GM21526 (cell line): ENCODE measurements around the gene FZD2.
"Not testable (repeated sequence)": the region's sequence is repeated elsewhere in the genome, so short reads cannot be mapped to it uniquely, and the experiment has no call there.

Source experiments
- ATAC-seq: cut with Tn5 transposase; IDR thresholded peaks from one replicate; pipeline ENCODE4 v1.9.1; 2021; ENCODE audit warnings: moderate library complexity; ENCODE audit not compliant: unreplicated experiment, low FRiP score

FZD2 gene

DNA sequence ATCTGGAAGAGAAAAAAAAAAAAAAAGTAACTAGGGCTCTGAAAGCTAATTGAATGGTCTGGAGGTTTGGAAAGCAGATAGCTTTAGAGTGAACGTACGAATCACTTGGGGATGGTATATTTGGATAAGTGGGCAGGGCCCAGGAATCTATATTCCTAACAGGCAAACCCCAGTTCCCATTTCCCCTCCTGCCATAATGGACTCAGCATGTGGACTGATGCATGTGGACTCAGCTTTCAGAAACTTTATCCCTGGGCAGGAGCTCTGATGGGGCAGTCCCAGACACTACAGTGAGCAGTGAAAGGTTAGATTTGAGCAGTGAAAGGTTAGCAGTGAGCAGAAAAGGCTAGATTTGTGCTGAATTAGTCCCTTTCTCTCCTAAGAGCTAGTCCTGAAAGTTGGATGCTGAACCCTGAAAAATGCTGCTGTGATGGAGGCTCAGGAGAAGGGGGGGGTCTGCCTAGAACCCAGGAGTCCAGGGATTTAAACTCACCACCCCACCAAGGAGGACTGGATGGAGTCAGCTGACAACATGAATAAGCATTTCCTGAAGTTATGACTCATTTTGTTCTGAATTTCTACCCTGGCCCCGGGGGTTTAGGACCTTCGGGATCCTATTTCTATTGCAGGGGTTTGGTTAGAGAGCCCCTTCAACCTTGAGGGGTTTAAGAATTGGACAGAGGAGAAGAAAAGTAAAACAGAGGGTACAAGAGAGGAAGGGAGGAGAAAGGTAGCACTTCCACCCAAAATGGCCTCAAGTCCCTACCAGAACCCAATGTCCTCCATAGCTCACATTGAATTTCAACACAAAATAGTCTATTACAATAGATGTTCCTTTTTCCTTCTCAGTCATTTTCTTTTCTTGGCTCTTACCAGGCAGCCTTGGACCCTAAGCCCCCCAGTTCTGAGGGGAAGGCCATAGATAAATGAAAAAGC is 10.3 kb upstream of the FZD2 start:
- no peak for ATAC-seq

DNA sequence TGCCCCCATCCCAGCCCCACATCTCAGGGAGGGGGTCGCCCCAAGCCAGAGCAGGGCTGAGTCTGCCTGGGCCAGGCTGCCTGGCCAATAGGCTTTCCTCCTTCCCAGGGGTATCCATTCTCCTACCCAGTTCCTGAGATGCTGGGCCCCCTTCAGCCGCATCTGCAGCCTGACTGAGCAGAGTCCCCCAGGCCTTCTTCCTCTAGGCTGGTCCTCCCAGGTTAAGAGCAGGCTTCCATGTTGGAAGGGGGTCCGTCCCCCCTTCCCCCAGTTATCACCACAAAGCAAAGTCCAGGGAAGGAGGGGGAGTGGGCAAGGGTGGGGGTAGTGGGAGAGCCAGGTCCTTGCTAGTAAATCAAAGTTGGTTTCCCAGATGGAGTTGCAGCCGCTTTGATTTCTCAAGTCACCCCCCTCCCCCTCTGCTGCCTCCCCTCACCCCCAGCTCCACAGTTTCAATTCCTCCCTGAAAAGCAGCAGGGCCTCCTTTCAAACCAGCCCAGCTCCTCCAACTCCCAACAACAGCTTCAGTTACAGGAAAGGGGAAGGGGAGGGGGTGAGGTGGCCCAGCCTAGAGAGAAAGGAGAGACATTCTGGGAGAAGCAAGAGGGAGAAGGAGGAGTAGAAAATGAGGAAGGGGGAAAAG is 9.5 kb upstream of the FZD2 start:
- ATAC-seq = no peak

DNA sequence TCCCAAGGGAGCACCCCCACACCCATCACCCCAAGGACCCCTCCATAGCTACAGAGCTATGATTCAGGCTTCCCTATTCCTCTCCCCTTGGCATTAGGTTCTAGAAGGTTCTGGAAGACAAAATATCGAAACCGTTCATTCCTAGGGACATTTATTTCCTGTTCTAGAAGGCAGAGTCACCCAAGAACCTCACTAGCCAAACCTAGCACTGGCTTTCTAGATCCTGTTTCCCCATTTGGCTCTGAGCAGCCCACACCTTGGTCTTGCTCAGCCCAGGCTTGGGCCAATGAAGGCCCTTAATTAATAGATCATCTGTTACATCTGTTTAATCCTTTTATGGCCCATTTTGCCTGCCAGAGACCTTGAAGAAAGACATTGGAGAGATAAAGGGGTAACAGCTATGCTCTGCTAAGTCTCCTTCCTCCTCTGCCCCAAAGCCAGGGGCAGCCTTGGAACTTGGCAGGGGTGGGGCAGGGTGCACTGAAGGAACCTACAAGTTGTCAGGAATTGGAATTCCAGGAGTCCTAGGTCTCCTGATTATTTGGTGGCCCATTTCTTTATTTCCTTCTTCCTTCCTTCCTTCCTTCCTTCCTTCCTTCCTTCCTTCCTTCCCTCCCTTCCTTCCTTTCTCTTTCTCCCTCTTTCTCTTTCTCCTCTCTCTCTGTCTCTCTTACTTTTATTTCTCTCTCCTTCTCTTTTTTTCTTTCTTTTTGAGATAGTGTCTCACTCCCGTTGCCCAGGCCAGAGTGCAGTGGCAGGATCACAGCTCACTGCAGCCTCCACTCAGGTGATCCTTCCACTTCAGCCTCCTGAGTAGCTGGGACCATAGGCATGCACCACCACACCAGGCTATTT is 8.7 kb upstream of the FZD2 start:
- ATAC-seq = no peak

DNA sequence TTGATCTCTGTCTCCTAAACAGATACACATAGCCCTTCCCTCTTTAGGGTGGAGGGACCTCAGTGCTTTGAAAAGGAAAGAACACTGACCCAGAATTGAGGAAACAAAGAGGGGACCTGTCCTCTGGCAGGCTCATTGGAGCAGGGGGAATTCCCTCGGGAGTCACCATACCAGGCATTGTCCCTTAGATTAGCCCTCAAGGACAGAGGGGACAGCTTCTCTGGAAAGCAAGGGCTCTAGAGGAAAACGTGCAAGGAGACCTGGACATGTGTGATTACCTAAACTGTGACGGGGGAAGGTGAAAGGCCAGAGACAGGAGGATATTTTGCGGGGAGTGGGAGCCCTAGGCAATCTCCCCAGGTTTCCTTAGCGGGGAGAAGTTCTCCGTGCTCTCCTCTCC is 7.6 kb upstream of the FZD2 start:
- ATAC-seq = no peak

- no peak for ATAC-seq
Measured at GRCh38 chr17:44552361-44552760, 4.9 kb upstream of the FZD2 start.

DNA sequence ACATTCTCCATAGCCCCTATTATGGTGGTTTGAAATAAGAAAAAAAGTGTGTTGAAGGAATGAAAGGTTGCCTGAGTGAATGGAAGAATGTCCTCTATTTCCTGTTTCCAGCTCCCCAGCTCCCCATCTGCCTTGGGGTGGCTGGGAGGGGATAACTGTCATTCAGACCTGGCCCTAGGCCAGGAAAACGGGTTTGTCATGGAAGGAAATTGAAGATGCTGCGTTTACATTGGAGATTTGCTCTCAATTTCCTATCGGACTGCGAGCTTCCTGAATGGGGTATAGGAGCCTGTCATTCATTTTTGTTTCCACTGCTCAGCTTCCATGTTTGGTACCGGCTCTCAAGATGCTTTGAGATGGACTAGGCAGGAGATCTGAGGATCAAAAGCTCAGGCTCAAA is 2.2 kb upstream of the FZD2 start:
- ATAC-seq = no peak

DNA sequence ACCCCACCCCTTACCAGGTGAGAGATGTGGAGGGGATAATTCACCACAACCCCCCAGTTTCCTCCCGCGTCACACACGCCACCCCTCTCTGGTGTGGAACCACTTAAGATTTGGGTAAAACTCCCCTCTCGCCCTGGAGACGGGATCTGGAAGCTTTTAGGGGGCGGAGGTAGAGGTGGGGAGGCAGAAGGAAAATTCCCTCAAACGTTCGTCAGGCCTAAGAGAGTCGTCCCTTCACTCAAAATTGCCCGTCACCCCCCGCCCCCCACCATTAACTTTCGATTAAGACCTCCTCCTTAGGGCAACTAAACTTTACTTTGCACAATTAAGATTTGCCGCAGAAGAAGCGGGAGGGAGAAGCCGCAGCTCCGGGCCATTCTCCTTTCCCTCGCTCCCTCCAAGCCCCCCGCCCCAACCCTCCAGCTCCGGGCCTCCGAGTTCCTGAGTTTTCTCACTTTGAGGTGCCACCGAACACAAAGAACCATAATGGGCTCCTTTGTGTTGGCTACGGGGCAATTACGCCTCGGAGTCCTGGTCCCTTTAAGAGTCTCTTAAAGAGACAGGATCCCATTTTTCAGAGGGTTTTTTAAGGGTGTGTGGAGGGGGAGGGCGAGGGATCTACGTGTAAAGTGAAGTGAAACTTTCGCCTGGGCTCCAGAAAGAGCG is 985 bp upstream of the FZD2 start:
- no peak for ATAC-seq

GRCh38 chr17:44557651-44558285 is 484 bp downstream of the FZD2 start:
- no peak for ATAC-seq

DNA sequence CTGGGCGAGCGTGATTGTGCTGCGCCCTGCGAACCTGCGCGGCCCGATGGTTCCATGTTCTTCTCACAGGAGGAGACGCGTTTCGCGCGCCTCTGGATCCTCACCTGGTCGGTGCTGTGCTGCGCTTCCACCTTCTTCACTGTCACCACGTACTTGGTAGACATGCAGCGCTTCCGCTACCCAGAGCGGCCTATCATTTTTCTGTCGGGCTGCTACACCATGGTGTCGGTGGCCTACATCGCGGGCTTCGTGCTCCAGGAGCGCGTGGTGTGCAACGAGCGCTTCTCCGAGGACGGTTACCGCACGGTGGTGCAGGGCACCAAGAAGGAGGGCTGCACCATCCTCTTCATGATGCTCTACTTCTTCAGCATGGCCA is 1.0 kb downstream of the FZD2 start:
- no peak for ATAC-seq

DNA sequence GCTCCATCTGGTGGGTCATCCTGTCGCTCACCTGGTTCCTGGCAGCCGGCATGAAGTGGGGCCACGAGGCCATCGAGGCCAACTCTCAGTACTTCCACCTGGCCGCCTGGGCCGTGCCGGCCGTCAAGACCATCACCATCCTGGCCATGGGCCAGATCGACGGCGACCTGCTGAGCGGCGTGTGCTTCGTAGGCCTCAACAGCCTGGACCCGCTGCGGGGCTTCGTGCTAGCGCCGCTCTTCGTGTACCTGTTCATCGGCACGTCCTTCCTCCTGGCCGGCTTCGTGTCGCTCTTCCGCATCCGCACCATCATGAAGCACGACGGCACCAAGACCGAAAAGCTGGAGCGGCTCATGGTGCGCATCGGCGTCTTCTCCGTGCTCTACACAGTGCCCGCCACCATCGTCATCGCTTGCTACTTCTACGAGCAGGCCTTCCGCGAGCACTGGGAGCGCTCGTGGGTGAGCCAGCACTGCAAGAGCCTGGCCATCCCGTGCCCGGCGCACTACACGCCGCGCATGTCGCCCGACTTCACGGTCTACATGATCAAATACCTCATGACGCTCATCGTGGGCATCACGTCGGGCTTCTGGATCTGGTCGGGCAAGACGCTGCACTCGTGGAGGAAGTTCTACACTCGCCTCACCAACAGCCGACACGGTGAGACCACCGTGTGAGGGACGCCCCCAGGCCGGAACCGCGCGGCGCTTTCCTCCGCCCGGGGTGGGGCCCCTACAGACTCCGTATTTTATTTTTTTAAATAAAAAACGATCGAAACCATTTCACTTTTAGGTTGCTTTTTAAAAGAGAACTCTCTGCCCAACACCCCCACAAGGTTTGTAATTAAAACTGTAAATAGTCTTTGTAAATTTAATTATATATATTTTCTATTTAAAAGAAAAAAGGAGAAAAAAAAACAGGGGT is 1.7 kb downstream of the FZD2 start:
- ATAC-seq = no peak

- no peak for ATAC-seq
Measured at GRCh38 chr17:44559634-44560554, 2.6 kb downstream of the FZD2 start.

- ATAC-seq = no peak
Measured at GRCh38 chr17:44561237-44561623, 3.9 kb downstream of the FZD2 start.

- no peak for ATAC-seq
Measured at GRCh38 chr17:44564429-44564828, 7.1 kb downstream of the FZD2 start.

DNA sequence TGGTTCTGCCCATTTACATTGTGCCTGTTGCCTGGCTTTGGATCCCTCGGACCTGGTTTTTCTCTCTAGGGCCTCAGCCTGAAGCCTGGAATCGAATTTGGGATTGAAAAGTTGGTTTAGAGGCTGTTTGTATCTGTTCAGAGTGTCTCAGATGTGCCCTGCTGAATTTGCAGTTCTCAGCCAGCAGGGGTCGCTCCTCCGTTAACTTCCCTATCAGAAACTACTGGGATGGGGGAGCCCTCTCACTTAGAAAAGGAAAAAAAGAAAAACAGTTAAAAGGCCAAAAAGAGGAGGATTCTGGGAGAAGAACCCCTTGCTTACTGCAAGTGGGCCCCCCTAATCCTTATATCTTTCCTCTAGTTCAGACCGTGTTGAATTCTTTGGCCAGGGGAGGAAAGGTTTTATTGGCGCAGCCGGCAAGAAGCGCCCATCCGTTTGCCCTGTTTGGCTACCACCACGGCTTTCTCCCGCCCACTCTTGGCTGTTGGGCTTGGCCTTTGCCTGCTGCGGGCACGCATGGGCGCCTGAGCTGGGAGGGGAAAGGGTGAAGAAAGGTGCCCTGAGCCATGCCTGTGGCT is 8.7 kb downstream of the FZD2 start:
- no peak for ATAC-seq

GRCh38 chr17:44568311-44568944 is 11.1 kb downstream of the FZD2 start:
- ATAC-seq = not testable (repeated sequence)

DNA sequence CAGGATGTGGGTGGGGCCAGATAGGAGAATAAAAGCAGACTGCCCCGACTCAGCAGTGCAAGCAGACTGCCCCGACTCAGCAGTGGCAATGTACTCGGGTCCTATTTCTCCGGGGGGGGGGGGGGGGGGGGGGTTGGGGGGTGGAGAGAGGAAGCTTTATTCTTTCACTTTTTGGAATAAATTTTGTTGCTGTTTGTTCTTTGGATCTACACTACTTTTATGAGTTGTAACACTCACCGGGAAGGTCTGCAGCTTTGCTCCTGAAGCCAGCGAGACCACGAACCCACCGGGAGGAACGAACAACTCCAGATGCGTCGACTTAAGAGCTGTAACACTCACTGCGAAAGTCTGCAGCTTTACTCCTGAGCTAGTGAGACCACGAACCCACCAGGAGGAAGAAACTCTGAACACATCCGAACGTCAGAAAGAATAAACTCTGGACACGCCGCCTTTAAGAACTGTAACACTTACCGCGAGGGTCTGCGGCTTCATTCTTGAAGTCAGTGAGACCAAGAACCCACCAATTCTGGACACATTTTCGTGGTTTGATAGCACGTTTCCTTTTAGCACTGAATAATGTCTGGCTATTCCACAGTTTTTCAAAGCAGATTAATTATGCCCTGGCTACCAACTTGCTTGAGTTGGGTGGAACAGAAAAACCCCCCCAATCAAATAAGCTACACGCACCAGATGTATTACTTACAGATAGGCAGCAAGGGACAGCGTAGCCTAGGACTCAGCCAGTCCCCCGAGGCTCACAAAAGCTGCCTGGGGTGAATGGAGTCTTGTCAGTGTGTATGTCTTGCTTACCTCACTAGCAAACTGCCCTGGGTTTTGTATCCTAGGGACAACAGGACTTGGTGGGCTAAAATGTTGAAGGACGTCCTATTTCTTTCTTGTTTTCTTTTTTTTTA is 11.9 kb downstream of the FZD2 start:
- ATAC-seq = no peak
